GM12878 (cell line): Measurements from ENCODE around the gene ATOSB. TPM values are rescaled to one million over a fixed set of nuclear protein-coding genes. Genes with fewer than 3 reads are reported as not detected.

Experiments used
- ATAC-seq: fragments of 200-7000 bp; cut with Tn5 transposase; 3 replicates; pipeline ENCODE4 v1.9.1; 2020; ENCODE audit warnings: mild to moderate bottlenecking, moderate library complexity
- BruUV-seq: library from RNA; stranded (reverse); fragments of 400-500 nt; replicated peaks from 2 replicates; lab custom pipeline; 2021; lab: Mats Ljungman, UMichigan
- CTCF ChIA-PET: fragments of 300-600 bp; sonication (Branson Sonifier 250); formaldehyde crosslinking; extraction: SDS; loops from one replicate; lab custom pipeline; 2021; ENCODE audit warnings: inconsistent platforms; lab: Yijun Ruan, JAX
- POLR2A ChIA-PET: fragments of 350-600 bp; formaldehyde crosslinking; extraction: SDS; loops from one replicate; lab custom pipeline; 2021; ENCODE audit warnings: inconsistent platforms; lab: Charles Lee
- RAD21 ChIA-PET: fragments of 300-600 bp; sonication (Branson Sonifier 250); formaldehyde crosslinking; loops from one replicate; lab custom pipeline; 2023; ENCODE audit warnings: antibody characterized with exemption; ENCODE audit not compliant: unreplicated experiment; lab: Charles Lee
- SMC1A ChIA-PET: fragments of 300-600 bp; sonication (Branson Sonifier 250); formaldehyde crosslinking; loops from one replicate; lab custom pipeline; 2023; ENCODE audit not compliant: unreplicated experiment, uncharacterized antibody; lab: Charles Lee
- DNase-seq: peaks from one replicate; pipeline ENCODE4 v3.0.0-alpha.2; 2011; ENCODE audit warnings: low read depth, low spot score
- FAIRE-seq: peaks from 3 replicates; lab custom pipeline; 2011; peaks lifted over from hg19 to GRCh38; lab: Jason Lieb, UNC
- H2AFZ ChIP-seq: 2 replicates; pipeline ENCODE4 v1.6.0; 2011; ENCODE audit warnings: low read depth, low read length, control low read depth; ENCODE audit not compliant: control insufficient read depth
- H3K27ac ChIP-seq: 2 replicates; pipeline ENCODE4 v1.5.1; 2011; ENCODE audit warnings: control low read depth; ENCODE audit not compliant: control insufficient read depth, insufficient read depth
- H3K27me3 ChIP-seq, 2 experiments: replicated peaks in 1 of 2; 2 replicates each; pipeline versions ENCODE4 v1.6.0 to v1.6.1; 2011; ENCODE audit warnings: low read length in 1 of 2; ENCODE audit not compliant: control insufficient read depth in 2 of 2, insufficient read depth in 2 of 2
- H3K36me3 ChIP-seq, 2 experiments: 2 replicates each; pipeline ENCODE4 v1.5.1; 2011; ENCODE audit warnings: low read length in 1 of 2; ENCODE audit not compliant: control insufficient read depth in 2 of 2, insufficient read depth in 2 of 2
- H3K4me1 ChIP-seq: 2 replicates; pipeline ENCODE4 v1.6.1; 2011; ENCODE audit warnings: mild to moderate bottlenecking, low read length, moderate library complexity, mixed read lengths; ENCODE audit not compliant: control insufficient read depth, insufficient read depth
- H3K4me2 ChIP-seq: 2 replicates; pipeline ENCODE4 v1.6.0; 2011; ENCODE audit warnings: control low read depth; ENCODE audit not compliant: control insufficient read depth, insufficient read depth
- H3K4me3 ChIP-seq: fragments of 200-600 bp; sonication (generic); 2 replicates; pipeline ENCODE4 v1.5.1; 2016
- H3K79me2 ChIP-seq: 2 replicates; pipeline ENCODE4 v1.6.0; 2011; ENCODE audit warnings: low read length; ENCODE audit not compliant: control insufficient read depth, insufficient read depth
- H3K9ac ChIP-seq: 2 replicates; pipeline ENCODE4 v1.8.0; 2011; ENCODE audit warnings: low read length, control low read depth, mixed read lengths; ENCODE audit not compliant: control insufficient read depth, insufficient read depth
- H3K9me3 ChIP-seq: replicated peaks from 3 replicates; pipeline ENCODE4 v1.5.1; 2011; ENCODE audit warnings: mild to moderate bottlenecking, low read length; ENCODE audit not compliant: control insufficient read depth, insufficient read depth
- H4K20me1 ChIP-seq: 2 replicates; pipeline ENCODE4 v1.6.0; 2011; ENCODE audit not compliant: control insufficient read depth, insufficient read depth
- ASH2L ChIP-seq: fragments of 300-600, 200-600 bp; sonication (generic); IDR thresholded peaks from 2 replicates; pipeline ENCODE4 v1.6.1; 2017; ENCODE audit warnings: low read depth, mild to moderate bottlenecking, borderline replicate concordance
- IKZF2 ChIP-seq, 2 experiments: fragments of 450-650 bp; IDR thresholded peaks; 2 replicates each; pipeline ENCODE4 v1.6.1; 2017; ENCODE audit warnings: mild to moderate bottlenecking in 2 of 2, moderate library complexity in 2 of 2
- POLR2A ChIP-seq: IDR thresholded peaks from 2 replicates; pipeline ENCODE4 v1.6.1; 2011; ENCODE audit warnings: low read depth, mild to moderate bottlenecking, low read length
- SUPT20H ChIP-seq: IDR thresholded peaks from 2 replicates; pipeline ENCODE4 v1.6.1; 2011; ENCODE audit warnings: low read depth, mild to moderate bottlenecking, low read length, moderate library complexity, borderline replicate concordance; ENCODE audit not compliant: control insufficient read depth
- WGBS: methylation state at CpG from one replicate; pipeline ENCODE4 v1.1.6; 2016; ENCODE audit warnings: low lambda C conversion rate; ENCODE audit not compliant: insufficient replicate concordance, insufficient coverage; ENCODE audit errors: missing lambda C conversion rate; 5-methylcytosine and 5-hydroxymethylcytosine counted together
- in situ Hi-C: fragments of 300-500 bp; cut with MboI; formaldehyde crosslinking; loops from 9 replicates; pipeline ENCODE4 v1.14.3; 2018; ENCODE audit warnings: mixed read lengths
- intact Hi-C: fragments of 100-400 bp; cut with micrococcal nuclease; formaldehyde crosslinking; loops from one replicate; pipeline ENCODE4 v1.14.2; 2022; ENCODE audit not compliant: unreplicated experiment
- polyA plus RNA-seq, 11 experiments: library from polyadenylated mRNA; depleted of rRNA in 4 of 11; unstranded in 6 of 11; stranded (reverse) in 5 of 11; fragments of >200 nt; fragmentation: Nextera tagmentation in 4 of 11; fragmentation: Illumina TruSeq in 1 of 11; extraction: Ambion mirVana in 4 of 11; extraction: Trizol in 1 of 11; gene quantifications; 1 replicate in 1 of 11; 2 replicates in 10 of 11; pipeline versions ENCODE4 v1.2.1 to v1.2.3, GENCODE V29; 2011 to 2016; ENCODE audit warnings: inconsistent platforms in 2 of 11, missing spikeins in 2 of 11, low read depth in 1 of 11
- total RNA-seq, 4 experiments: library from RNA; depleted of rRNA in 3 of 4; stranded (reverse); fragments of >200 nt in 3 of 4; fragmentation: Illumina TruSeq in 1 of 4; extraction: Trizol in 1 of 4; gene quantifications; 2 replicates each; pipeline versions ENCODE4 v1.2.1 to v1.2.3, GENCODE V29; 2013 to 2021
- TF ChIP-seq, protein P1 (sequence below): fragments of 450-650 bp; IDR thresholded peaks from 2 replicates; pipeline ENCODE4 v1.6.1; 2016; ENCODE audit warnings: mild to moderate bottlenecking, moderate library complexity, borderline replicate concordance

The ATOSB gene
- total and polyA plus RNA-seq, 10 of the 15 experiments (the other 5 are each of a cell fraction or from before 2014, with no cell fraction given): 0.60 to 5.4 (median 2.5) TPM

DNA sequence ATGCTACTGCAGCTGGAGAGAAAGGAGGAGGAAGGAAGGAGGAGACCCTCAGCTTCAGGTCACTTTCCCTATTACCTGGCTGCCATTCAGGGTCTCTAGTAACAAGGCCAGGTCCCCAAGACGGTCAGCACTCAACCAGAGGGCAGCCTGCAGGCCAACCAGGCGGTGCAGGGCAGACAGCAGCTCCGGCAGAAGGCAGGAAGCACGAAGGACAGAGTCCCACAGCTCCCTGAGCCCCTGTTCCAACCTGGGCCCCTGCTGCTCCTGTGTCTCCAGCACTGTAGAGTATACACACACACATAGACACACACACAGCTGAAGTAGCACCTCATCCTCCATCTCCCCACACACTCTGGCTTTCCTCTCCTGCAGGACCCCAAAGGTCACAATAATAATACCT is 37.6 kb downstream of the ATOSB start:
- Histone ChIP-seq H3K36me3 (peaks cover 0 to 13% of the 10 kb centered on the region in 2 experiments; a peak in 3 of 4 replicates), H3K4me2 (peak overlapping the region; percentile 97), H3K79me2 (peaks cover 19% of the 10 kb centered on the region), H3K4me3 (peak overlapping the region; percentile 90), H3K9ac (peak overlapping the region; percentile 95; the same call in 1 of the 2 replicates), H3K9me3 (no peaks in the 10 kb centered on the region), H4K20me1 (no peaks in the 10 kb centered on the region), H2AFZ (no peak overlapping the region)
- in situ Hi-C loops: no loop called here
- intact Hi-C loops: loop anchor here (2.0 to 10.0 kb wide), 2 partner anchors 25 to 647 kb away; partner anchors contain the start of gene STOML2
- ChIA-PET SMC1A (interaction anchor here (1.2 to 2.4 kb wide), 3 partner anchors 16 to 76 kb away, joined by 4 to 12 read pairs (median 8); partner anchors contain the start of gene PIGO), POLR2A (interaction anchor here (0.5 to 3.8 kb wide), 6 partner anchors 6 to 305 kb away, joined by 3 to 31 read pairs (median 4); partner anchors contain the start of genes PIGO, STOML2 and VCP), RAD21 (no interaction called here)
- 64% methylated on average over 4 of the region's 4 CpGs for WGBS
- ATAC-seq (no peak), FAIRE-seq (no peak), DNase-seq (no peak)
- no TSS peak for BruUV-seq
- TF ChIP-seq SUPT20H: no peak
- TF ChIP-seq POLR2A: peak; percentile 19; the same call in 1 of the 2 replicates
- no peak for TF ChIP-seq IKZF2 (IDR thresholded peaks at IDR 0.05)
- no peak for TF ChIP-seq ASH2L
- TF ChIP-seq, protein P1, sequence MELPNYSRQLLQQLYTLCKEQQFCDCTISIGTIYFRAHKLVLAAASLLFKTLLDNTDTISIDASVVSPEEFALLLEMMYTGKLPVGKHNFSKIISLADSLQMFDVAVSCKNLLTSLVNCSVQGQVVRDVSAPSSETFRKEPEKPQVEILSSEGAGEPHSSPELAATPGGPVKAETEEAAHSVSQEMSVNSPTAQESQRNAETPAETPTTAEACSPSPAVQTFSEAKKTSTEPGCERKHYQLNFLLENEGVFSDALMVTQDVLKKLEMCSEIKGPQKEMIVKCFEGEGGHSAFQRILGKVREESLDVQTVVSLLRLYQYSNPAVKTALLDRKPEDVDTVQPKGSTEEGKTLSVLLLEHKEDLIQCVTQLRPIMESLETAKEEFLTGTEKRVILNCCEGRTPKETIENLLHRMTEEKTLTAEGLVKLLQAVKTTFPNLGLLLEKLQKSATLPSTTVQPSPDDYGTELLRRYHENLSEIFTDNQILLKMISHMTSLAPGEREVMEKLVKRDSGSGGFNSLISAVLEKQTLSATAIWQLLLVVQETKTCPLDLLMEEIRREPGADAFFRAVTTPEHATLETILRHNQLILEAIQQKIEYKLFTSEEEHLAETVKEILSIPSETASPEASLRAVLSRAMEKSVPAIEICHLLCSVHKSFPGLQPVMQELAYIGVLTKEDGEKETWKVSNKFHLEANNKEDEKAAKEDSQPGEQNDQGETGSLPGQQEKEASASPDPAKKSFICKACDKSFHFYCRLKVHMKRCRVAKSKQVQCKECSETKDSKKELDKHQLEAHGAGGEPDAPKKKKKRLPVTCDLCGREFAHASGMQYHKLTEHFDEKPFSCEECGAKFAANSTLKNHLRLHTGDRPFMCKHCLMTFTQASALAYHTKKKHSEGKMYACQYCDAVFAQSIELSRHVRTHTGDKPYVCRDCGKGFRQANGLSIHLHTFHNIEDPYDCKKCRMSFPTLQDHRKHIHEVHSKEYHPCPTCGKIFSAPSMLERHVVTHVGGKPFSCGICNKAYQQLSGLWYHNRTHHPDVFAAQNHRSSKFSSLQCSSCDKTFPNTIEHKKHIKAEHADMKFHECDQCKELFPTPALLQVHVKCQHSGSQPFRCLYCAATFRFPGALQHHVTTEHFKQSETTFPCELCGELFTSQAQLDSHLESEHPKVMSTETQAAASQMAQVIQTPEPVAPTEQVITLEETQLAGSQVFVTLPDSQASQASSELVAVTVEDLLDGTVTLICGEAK: no peak
- TF ChIP-seq, all 136 proteins: peak for 1
- Histone ChIP-seq H3K4me1 (peaks cover 11% of the 10 kb centered on the region), H3K27ac (no peak overlapping the region), H3K27me3 (no peaks in the 10 kb centered on the region)
- CTCF ChIA-PET: interaction anchor here (0.6 to 2.2 kb wide), 4 partner anchors 18 to 93 kb away, joined by 3 to 10 read pairs (median 5); partner anchors contain the start of gene PIGO
